ENCODE measurements around the gene SLC27A3.

Gene SLC27A3

DNA sequence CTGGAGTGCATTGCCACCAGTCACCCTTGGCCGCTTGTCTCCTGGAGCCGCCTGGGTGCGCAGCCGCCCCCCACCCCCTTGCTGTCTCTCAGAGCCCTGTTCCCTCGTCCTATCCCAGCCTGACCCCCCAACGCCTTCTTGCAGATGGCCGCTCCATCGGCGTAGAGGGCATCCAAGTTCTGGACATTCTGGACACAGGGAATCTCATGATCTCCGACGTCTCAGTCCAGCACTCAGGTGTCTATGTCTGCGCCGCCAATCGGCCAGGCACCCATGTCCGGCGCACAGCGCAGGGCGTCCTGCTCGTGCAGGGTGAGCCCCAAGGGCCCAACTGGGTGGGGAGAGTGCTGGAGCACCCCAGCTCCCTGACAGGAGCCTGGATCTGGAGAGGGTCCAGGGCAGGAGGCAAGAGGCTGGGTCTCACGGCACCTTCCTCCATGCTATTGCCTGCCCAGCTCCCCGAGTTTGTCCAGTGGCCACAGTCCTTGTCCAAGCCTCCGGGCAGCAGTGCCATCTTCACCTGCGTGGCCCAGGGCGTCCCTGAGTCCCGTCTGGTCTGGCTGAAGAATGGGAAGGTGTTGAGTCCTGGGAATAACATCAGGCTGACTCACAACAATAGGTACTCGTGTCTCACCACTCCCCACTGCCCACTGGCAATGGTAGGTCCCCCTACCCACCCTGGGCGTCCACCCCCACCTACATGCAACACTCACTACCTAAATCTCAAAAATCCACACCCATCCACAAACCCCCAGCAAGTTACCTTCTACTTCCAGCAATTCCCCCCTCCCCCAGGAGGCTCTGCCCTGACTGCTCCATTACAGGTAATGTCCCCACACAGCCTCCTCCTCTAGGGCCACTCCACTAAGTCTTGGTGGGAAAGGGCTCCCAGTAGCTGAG, 24.6 kb downstream of the SLC27A3 start:
- DNase-seq (ENCODE audit: low read depth) = no peak

DNA sequence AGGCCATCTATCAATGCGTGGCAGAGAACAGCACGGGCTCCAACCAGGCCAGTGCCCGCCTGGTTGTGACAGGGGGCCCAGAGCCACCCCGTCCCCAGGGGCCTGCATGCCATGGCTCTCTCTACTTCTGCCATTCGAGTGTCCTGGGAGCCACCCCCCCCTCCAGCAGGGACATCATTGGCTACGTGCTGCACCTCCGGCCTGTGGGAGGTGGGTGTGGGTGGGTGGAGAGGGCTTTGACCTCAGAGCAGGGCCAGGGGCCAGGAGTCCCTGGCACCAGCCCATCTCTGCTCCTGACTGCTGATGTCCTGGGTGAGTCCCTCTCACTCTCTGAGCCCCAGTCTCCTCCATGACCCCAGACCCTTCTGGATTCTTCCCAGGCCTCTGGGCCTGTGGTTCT, 25.3 kb downstream of the SLC27A3 start:
- DNase-seq (ENCODE audit: low read depth) = no peak

GRCh38 chr1:153801028-153801625, 25.9 kb downstream of the SLC27A3 start:
- DNase-seq (ENCODE audit: low read depth) = no peak

DNA sequence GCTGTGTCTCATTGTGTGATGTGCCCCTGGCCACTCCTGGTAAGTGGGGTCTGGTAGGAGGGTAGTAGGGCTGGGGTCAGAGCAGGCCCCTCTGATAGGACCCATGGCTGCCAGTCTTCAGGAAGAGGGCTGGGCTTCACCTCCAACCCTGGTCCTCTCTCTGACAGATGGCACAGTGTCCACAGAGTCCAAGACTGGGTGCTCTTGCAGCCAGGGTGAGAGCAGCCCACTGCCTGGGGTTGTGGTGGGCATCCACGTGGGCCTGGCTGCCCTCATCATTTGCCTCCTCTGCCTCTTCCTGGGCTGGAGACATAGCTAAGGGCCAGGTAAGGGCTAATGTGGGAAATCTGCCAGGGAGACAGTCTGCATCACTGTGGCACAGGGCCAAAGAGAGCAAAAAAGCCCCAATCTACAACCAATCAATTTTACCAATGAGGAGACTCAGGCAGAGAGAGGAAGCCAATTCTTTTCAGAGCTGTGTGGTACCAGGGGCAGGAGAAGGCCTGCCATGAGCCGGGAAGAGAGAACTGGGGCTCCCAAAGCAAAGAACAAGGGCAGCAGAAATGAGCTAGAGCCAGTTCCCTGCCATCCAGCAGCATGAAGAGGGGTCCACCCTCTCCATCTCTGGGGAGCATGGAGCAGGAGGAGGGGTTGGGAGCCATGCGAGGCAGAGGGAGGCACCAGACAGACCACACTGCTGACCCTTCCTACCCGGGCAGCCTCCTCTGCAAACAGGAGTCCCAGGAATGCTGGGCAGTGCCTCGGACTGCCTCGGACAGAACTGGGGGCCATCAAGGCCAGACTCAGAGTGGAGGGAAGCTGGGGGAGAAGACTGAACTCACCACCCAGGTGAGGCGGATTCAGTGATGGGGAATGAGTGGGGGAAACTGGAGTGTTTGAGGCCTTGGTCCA, 26.8 kb downstream of the SLC27A3 start:
- DNase-seq (ENCODE audit: low read depth) = no peak

GRCh38 chr1:153803470-153804056, 28.4 kb downstream of the SLC27A3 start:
- no peak for DNase-seq (ENCODE audit: low read depth)

DNA sequence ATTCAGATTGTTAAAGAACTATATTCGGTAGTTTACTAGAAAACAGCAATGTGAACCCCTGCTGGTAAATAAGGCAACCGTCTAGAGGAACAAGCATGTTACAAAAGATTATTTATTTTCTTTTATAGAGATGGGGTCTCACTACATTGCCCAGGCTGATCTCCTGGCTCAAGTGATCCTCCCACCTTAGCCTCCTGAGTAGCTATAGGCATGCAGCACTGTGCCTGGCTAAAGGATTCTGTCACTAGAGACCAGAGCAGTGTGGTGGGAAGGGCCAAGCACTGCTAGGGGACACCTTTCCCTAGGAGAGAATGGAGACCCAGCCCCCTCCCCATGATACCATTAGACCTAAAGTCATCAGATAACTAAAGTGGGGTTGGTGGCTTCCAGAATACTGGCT, 28.9 kb downstream of the SLC27A3 start:
- DNase-seq (ENCODE audit: low read depth) = no peak

- DNase-seq (ENCODE audit: low read depth) = peak; percentile 41
Observed at GRCh38 chr1:153805042-153805745, 30.0 kb downstream of the SLC27A3 start.

DNA sequence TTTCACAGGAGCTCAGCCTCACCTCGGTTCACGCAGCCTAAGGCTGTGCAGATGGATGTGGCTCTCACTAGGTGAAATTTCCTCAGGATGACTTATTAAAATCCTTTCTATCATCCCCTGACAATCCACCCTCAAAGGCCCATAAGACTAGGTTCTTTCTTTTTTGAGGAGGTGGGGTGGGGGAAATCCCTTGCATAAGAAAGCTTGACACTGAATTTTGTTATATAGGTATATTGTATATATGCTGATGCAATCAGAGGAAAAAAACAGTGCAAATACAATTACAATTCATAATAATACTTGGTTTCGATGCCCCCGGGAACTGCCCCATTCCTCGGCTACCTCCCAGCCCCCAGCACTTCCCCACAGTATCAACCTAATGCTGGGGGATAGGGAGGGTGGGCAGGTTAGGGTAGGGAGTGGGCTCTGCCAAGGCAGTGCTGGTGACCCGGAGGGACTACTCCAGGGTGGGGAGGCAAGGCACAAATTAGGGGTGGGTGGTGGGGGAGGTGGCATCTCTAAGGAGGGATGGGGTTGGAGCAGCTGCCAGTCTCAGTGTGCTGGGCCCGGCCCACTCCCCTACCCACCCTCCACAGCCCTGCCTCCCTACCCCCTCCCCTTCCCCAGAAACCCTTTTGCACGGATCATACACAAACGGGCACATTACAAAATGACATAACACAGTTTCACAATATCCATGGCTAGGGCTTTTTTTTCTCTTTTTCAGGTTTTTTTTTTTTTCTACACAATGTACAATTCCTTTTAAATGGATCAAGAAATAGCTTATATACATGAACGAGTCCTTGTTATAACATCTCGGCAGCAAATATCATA, 30.9 kb downstream of the SLC27A3 start:
- DNase-seq (ENCODE audit: low read depth) = no peak

GRCh38 chr1:153816283-153816889, 41.2 kb downstream of the SLC27A3 start:
- DNase-seq (ENCODE audit: low read depth) = no peak

DNA sequence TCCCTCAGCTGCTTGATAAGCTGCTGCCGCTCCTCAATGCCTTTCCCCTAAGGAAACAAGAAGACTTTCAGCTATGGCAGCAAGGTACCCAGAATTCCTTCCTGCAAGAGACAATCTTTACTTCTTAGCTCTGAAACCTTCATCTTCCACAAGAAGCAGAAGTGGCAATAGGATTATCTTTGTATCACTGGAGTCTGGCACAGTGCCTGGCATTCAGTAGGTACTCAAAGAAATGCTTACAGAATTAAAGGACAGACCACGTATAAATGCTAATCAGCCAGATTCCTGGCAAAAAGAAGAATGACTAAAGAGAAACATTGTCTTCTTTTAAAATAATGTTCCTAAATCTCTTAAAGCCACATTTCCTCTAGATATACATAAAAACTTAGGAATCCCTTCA, 43.7 kb downstream of the SLC27A3 start:
- no peak for DNase-seq (ENCODE audit: low read depth)

- DNase-seq (ENCODE audit: low read depth) = no peak
Observed at GRCh38 chr1:153827168-153827964, 52.2 kb downstream of the SLC27A3 start.
